H1 (cell line): ENCODE measurements around the gene SEZ6. TPM values are rescaled to one million over a fixed set of nuclear protein-coding genes. Genes with fewer than 3 reads are reported as not detected.

ENCODE experiments used
- polyA plus RNA-seq, 7 experiments: library from polyadenylated mRNA; depleted of rRNA in 3 of 7; stranded (reverse) in 5 of 7; unstranded in 2 of 7; fragments of >200 nt in 5 of 7; fragments of 200-250 nt in 2 of 7; gene quantifications; 1 replicate in 5 of 7; 2 replicates in 1 of 7; 4 replicates in 1 of 7; pipeline versions ENCODE4 v1.2.1 to v1.2.3, GENCODE V29; 2011 to 2013; ENCODE audit warnings: missing spikeins in 2 of 7, mixed read lengths in 2 of 7
- total RNA-seq: library from RNA; stranded (reverse); fragmentation: NEBNext Ultra II Directional; extraction: Animal tissue kit (Norgen Biotek cat#: 25700); gene quantifications from 2 replicates; pipeline ENCODE4 v1.2.1, GENCODE V29; 2021
- TF ChIP-seq, protein P1 (sequence below): fragments of 300-600 bp; sonication (generic); IDR thresholded peaks from 2 replicates; pipeline ENCODE4 v1.7.1; 2012; ENCODE audit warnings: low read length, moderate library complexity, mild to moderate bottlenecking, inconsistent platforms; ENCODE audit not compliant: insufficient replicate concordance

The SEZ6 gene
- total and polyA plus RNA-seq, 2 of the 8 experiments (the other 6 are each of a cell fraction or from before 2014, with no cell fraction given) = 6.9 to 16.1 TPM

DNA sequence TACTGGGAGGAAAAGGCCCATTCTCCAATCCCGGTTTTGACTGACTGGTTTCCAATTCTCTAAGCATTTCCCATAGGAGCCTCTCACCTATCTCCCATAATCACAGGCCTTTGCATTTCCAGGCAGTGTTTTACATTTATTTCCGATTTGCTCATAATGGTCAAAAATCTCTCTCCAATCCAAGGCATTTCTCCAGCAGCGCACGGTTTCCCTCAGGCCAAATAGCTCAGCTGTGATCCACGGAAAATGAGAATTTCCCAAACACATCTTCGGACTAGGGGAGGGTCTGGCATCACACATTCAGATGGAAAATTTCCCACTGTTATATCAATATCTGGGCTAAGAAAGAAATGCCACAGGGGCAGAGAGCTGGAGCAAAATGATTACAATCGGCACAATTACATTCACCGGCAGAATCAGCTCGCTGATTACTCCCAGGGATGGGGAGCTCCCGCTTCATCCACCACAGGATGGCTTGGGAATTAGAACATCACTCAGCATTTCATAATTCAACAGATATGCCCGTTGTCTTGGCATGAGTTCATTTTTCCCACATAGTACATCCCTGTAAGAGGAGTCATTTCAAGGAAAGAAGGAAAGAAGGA, 43.8 kb upstream of the SEZ6 start (continued):
- TF ChIP-seq, protein P1, sequence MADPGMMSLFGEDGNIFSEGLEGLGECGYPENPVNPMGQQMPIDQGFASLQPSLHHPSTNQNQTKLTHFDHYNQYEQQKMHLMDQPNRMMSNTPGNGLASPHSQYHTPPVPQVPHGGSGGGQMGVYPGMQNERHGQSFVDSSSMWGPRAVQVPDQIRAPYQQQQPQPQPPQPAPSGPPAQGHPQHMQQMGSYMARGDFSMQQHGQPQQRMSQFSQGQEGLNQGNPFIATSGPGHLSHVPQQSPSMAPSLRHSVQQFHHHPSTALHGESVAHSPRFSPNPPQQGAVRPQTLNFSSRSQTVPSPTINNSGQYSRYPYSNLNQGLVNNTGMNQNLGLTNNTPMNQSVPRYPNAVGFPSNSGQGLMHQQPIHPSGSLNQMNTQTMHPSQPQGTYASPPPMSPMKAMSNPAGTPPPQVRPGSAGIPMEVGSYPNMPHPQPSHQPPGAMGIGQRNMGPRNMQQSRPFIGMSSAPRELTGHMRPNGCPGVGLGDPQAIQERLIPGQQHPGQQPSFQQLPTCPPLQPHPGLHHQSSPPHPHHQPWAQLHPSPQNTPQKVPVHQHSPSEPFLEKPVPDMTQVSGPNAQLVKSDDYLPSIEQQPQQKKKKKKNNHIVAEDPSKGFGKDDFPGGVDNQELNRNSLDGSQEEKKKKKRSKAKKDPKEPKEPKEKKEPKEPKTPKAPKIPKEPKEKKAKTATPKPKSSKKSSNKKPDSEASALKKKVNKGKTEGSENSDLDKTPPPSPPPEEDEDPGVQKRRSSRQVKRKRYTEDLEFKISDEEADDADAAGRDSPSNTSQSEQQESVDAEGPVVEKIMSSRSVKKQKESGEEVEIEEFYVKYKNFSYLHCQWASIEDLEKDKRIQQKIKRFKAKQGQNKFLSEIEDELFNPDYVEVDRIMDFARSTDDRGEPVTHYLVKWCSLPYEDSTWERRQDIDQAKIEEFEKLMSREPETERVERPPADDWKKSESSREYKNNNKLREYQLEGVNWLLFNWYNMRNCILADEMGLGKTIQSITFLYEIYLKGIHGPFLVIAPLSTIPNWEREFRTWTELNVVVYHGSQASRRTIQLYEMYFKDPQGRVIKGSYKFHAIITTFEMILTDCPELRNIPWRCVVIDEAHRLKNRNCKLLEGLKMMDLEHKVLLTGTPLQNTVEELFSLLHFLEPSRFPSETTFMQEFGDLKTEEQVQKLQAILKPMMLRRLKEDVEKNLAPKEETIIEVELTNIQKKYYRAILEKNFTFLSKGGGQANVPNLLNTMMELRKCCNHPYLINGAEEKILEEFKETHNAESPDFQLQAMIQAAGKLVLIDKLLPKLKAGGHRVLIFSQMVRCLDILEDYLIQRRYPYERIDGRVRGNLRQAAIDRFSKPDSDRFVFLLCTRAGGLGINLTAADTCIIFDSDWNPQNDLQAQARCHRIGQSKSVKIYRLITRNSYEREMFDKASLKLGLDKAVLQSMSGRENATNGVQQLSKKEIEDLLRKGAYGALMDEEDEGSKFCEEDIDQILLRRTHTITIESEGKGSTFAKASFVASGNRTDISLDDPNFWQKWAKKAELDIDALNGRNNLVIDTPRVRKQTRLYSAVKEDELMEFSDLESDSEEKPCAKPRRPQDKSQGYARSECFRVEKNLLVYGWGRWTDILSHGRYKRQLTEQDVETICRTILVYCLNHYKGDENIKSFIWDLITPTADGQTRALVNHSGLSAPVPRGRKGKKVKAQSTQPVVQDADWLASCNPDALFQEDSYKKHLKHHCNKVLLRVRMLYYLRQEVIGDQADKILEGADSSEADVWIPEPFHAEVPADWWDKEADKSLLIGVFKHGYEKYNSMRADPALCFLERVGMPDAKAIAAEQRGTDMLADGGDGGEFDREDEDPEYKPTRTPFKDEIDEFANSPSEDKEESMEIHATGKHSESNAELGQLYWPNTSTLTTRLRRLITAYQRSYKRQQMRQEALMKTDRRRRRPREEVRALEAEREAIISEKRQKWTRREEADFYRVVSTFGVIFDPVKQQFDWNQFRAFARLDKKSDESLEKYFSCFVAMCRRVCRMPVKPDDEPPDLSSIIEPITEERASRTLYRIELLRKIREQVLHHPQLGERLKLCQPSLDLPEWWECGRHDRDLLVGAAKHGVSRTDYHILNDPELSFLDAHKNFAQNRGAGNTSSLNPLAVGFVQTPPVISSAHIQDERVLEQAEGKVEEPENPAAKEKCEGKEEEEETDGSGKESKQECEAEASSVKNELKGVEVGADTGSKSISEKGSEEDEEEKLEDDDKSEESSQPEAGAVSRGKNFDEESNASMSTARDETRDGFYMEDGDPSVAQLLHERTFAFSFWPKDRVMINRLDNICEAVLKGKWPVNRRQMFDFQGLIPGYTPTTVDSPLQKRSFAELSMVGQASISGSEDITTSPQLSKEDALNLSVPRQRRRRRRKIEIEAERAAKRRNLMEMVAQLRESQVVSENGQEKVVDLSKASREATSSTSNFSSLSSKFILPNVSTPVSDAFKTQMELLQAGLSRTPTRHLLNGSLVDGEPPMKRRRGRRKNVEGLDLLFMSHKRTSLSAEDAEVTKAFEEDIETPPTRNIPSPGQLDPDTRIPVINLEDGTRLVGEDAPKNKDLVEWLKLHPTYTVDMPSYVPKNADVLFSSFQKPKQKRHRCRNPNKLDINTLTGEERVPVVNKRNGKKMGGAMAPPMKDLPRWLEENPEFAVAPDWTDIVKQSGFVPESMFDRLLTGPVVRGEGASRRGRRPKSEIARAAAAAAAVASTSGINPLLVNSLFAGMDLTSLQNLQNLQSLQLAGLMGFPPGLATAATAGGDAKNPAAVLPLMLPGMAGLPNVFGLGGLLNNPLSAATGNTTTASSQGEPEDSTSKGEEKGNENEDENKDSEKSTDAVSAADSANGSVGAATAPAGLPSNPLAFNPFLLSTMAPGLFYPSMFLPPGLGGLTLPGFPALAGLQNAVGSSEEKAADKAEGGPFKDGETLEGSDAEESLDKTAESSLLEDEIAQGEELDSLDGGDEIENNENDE = no peak
